Smooth muscle cell (in vitro differentiated cells): ENCODE measurements around the gene EXOC6B. TPM values are rescaled to one million over a fixed set of nuclear protein-coding genes. Genes with fewer than 3 reads are reported as not detected.

Experiments used
- DNase-seq: peaks from one replicate; lab custom pipeline; 2025; ENCODE audit not compliant: unreplicated experiment; lab: John Stamatoyannopoulos, UW
- H2AFZ ChIP-seq: fragments of 200-600 bp; sonication (generic); 2 replicates; pipeline ENCODE4 v1.6.0; 2016; ENCODE audit warnings: antibody characterized with exemption, low read depth, mild to moderate bottlenecking
- H3F3A ChIP-seq: fragments of 200-600 bp; sonication (generic); 2 replicates; pipeline ENCODE4 v1.6.0; 2017; ENCODE audit warnings: antibody characterized with exemption, low read depth
- H3K27ac ChIP-seq: fragments of 200-600 bp; sonication (generic); 2 replicates; pipeline ENCODE4 v1.5.1; 2016; ENCODE audit warnings: low read depth, mild to moderate bottlenecking
- H3K27me3 ChIP-seq: fragments of 200-600 bp; sonication (generic); 2 replicates; pipeline ENCODE4 v1.6.1; 2016; ENCODE audit warnings: low read depth, mild to moderate bottlenecking
- H3K36me3 ChIP-seq: fragments of 200-600 bp; sonication (generic); 2 replicates; pipeline ENCODE4 v1.5.1; 2016; ENCODE audit warnings: low read depth
- H3K4me1 ChIP-seq: fragments of 200-600 bp; sonication (generic); 2 replicates; pipeline ENCODE4 v1.5.1; 2016; ENCODE audit warnings: low read depth
- H3K4me2 ChIP-seq: fragments of 200-600 bp; sonication (generic); 2 replicates; pipeline ENCODE4 v1.6.0; 2016; ENCODE audit warnings: mild to moderate bottlenecking
- H3K4me3 ChIP-seq: fragments of 200-600 bp; sonication (generic); 2 replicates; pipeline ENCODE4 v1.5.1; 2016; ENCODE audit warnings: mild to moderate bottlenecking
- H3K79me2 ChIP-seq: fragments of 200-600 bp; sonication (generic); 2 replicates; pipeline ENCODE4 v1.6.0; 2016; ENCODE audit warnings: low read depth, mild to moderate bottlenecking
- H3K9ac ChIP-seq: fragments of 200-600 bp; sonication (generic); 2 replicates; pipeline ENCODE4 v1.6.0; 2016; ENCODE audit warnings: low read depth
- H3K9me3 ChIP-seq: fragments of 200-600 bp; sonication (generic); replicated peaks from 2 replicates; pipeline ENCODE4 v1.5.1; 2016; ENCODE audit warnings: low read depth
- H4K20me1 ChIP-seq: fragments of 200-600 bp; sonication (generic); 2 replicates; pipeline ENCODE4 v1.6.0; 2016; ENCODE audit warnings: low read depth
- CTCF ChIP-seq: fragments of 200-600 bp; sonication (generic); IDR thresholded peaks from 2 replicates; pipeline ENCODE4 v1.5.1; 2017; ENCODE audit warnings: borderline replicate concordance, mild to moderate bottlenecking, antibody characterized with exemption; ENCODE audit not compliant: insufficient read depth, poor library complexity, severe bottlenecking
- WGBS: methylation state at CpG from one replicate; pipeline ENCODE4 v1.1.7; 2016; ENCODE audit warnings: low lambda C conversion rate; 5-methylcytosine and 5-hydroxymethylcytosine counted together
- polyA plus RNA-seq: library from polyadenylated mRNA; unstranded; fragments of >200 nt; fragmentation: Nextera tagmentation; extraction: Ambion mirVana; gene quantifications from 2 replicates; pipeline ENCODE4 v1.2.1, GENCODE V29; 2016
- total RNA-seq: library from RNA; depleted of rRNA; stranded (reverse); fragments of >200 nt; gene quantifications from 2 replicates; pipeline ENCODE4 v1.2.3, GENCODE V29; 2014

The EXOC6B gene
- total and polyA plus RNA-seq, 2 experiments from 2014 or later = 6.9 to 19.7 TPM

- Histone ChIP-seq H3K9me3 (no peaks in the 10 kb centered on the region), H3K4me2 (no peak overlapping the region), H3K27me3 (no peaks in the 10 kb centered on the region), H3K4me3 (no peak overlapping the region), H2AFZ (no peak overlapping the region), H3K79me2 (no peaks in the 10 kb centered on the region), H3K27ac (no peak overlapping the region), H3F3A (no peaks in the 10 kb centered on the region), H3K9ac (no peak overlapping the region), H3K36me3 (no peaks in the 10 kb centered on the region), H3K4me1 (peaks cover 6% of the 10 kb centered on the region), H4K20me1 (no peaks in the 10 kb centered on the region)
- DNase-seq = no peak
- 78% methylated on average over 10 of the region's 10 CpGs for WGBS
- TF ChIP-seq CTCF = no peak
Observed at GRCh38 chr2:72136331-72136730, 689.5 kb downstream of the EXOC6B start.

GRCh38 chr2:72135921-72136320 lies 689.9 kb downstream of the EXOC6B start:
- Histone ChIP-seq H4K20me1 (no peaks in the 10 kb centered on the region), H2AFZ (no peak overlapping the region), H3K27ac (no peak overlapping the region), H3K4me3 (no peak overlapping the region), H3K27me3 (no peaks in the 10 kb centered on the region), H3K9me3 (no peaks in the 10 kb centered on the region), H3K36me3 (no peaks in the 10 kb centered on the region), H3K9ac (no peak overlapping the region), H3F3A (no peaks in the 10 kb centered on the region), H3K4me2 (no peak overlapping the region), H3K79me2 (no peaks in the 10 kb centered on the region), H3K4me1 (peaks cover 6% of the 10 kb centered on the region)
- no peak for TF ChIP-seq CTCF
- DNase-seq = no peak
- 96% methylated on average over 8 of the region's 8 CpGs for WGBS

GRCh38 chr2:72134997-72135800 lies 690.6 kb downstream of the EXOC6B start:
- Histone ChIP-seq H3K79me2 (no peaks in the 10 kb centered on the region), H3K4me2 (no peak overlapping the region), H2AFZ (no peak overlapping the region), H3K27ac (no peak overlapping the region), H3K9ac (no peak overlapping the region), H3K9me3 (no peaks in the 10 kb centered on the region), H3K4me1 (peaks cover 7% of the 10 kb centered on the region), H4K20me1 (no peaks in the 10 kb centered on the region), H3K4me3 (no peak overlapping the region), H3F3A (no peaks in the 10 kb centered on the region), H3K27me3 (no peaks in the 10 kb centered on the region), H3K36me3 (no peaks in the 10 kb centered on the region)
- TF ChIP-seq CTCF = no peak
- DNase-seq = no peak
- WGBS = 95% methylated on average over 19 of the region's 19 CpGs
